H1 (cell line): ENCODE results near the gene FBN2. TPM values are rescaled to one million over a fixed set of nuclear protein-coding genes. Genes with fewer than 3 reads are reported as not detected.

Experiments used
- CTCF ChIA-PET: fragments of 300-600 bp; sonication (Branson Sonifier 250); formaldehyde crosslinking; loops from one replicate; lab custom pipeline; 2021; ENCODE audit not compliant: partially characterized antibody; lab: Charles Lee
- POLR2A ChIA-PET: fragments of 300-600 bp; sonication (Branson Sonifier 250); formaldehyde crosslinking; loops from one replicate; lab custom pipeline; 2021; ENCODE audit warnings: inconsistent platforms; ENCODE audit not compliant: partially characterized antibody; lab: Charles Lee
- DNase-seq, 2 experiments: peaks; one replicate each; pipeline versions ENCODE4 v3.0.0 to v3.0.0-alpha.2; 2010 to 2022; ENCODE audit warnings: low spot score in 2 of 2, low read depth in 1 of 2, mixed read lengths in 1 of 2
- FAIRE-seq: peaks from 2 replicates; lab custom pipeline; 2011; peaks lifted over from hg19 to GRCh38; lab: Jason Lieb, UNC
- H2AFZ ChIP-seq: 2 replicates; pipeline ENCODE4 v1.8.1; 2012; ENCODE audit warnings: low read length, inconsistent platforms
- H2AK5ac ChIP-seq: 2 replicates; pipeline ENCODE4 v1.6.1; 2013; ENCODE audit warnings: low read depth, low read length
- H2BK120ac ChIP-seq: replicated peaks from 2 replicates; pipeline ENCODE3; 2013; ENCODE audit warnings: low read depth, low read length, inconsistent platforms
- H2BK12ac ChIP-seq: 2 replicates; pipeline ENCODE4 v1.6.1; 2013; ENCODE audit warnings: low read depth, low read length
- H2BK15ac ChIP-seq: 2 replicates; pipeline ENCODE4 v1.6.1; 2013; ENCODE audit warnings: low read length
- H2BK20ac ChIP-seq: 2 replicates; pipeline ENCODE4 v1.6.1; 2013; ENCODE audit warnings: low read length
- H2BK5ac ChIP-seq: 2 replicates; pipeline ENCODE4 v1.6.1; 2013; ENCODE audit warnings: low read depth, low read length
- H3K14ac ChIP-seq: 2 replicates; pipeline ENCODE4 v1.6.1; 2013; ENCODE audit warnings: inconsistent platforms; ENCODE audit not compliant: insufficient read length
- H3K18ac ChIP-seq: 2 replicates; pipeline ENCODE4 v1.6.1; 2013; ENCODE audit warnings: low read length; ENCODE audit errors: extremely low read depth
- H3K23ac ChIP-seq: 2 replicates; pipeline ENCODE4 v1.6.1; 2013; ENCODE audit warnings: inconsistent platforms; ENCODE audit not compliant: insufficient read length
- H3K23me2 ChIP-seq: 2 replicates; pipeline ENCODE4 v1.6.1; 2013; ENCODE audit warnings: low read depth, low read length
- H3K27ac ChIP-seq: 2 replicates; pipeline ENCODE4 v1.6.1; 2011; ENCODE audit warnings: low read depth, low read length, inconsistent platforms
- H3K27me3 ChIP-seq, 4 experiments: replicated peaks in 1 of 4; 1 replicate in 1 of 4; 2 replicates in 3 of 4; pipeline versions ENCODE4 v1.6.1 to v1.8.1; 2011 to 2013; ENCODE audit warnings: low read length in 3 of 4, mild to moderate bottlenecking in 3 of 4, inconsistent platforms in 2 of 4, mixed read lengths in 2 of 4, moderate library complexity in 1 of 4; ENCODE audit not compliant: control insufficient read depth in 3 of 4, insufficient read depth in 3 of 4; ENCODE audit errors: extremely low read depth in 1 of 4
- H3K36me3 ChIP-seq, 4 experiments: 2 replicates each; pipeline versions ENCODE4 v1.6.1 to v1.8.1; 2011 to 2013; ENCODE audit warnings: mild to moderate bottlenecking in 4 of 4, low read length in 3 of 4, moderate library complexity in 2 of 4, control low read depth in 1 of 4, inconsistent platforms in 1 of 4; ENCODE audit not compliant: insufficient read depth in 4 of 4, control insufficient read depth in 2 of 4
- H3K4ac ChIP-seq: replicated peaks from 2 replicates; pipeline ENCODE3; 2013; ENCODE audit warnings: low read length, low read depth, mixed read lengths, inconsistent platforms; ENCODE audit not compliant: insufficient read length
- H3K4me1 ChIP-seq, 4 experiments: replicated peaks in 1 of 4; 1 replicate in 1 of 4; 2 replicates in 3 of 4; pipeline versions ENCODE4 v1.6.1 to v1.8.1; 2011 to 2013; ENCODE audit warnings: low read length in 3 of 4, inconsistent platforms in 2 of 4, mixed read lengths in 1 of 4; ENCODE audit not compliant: insufficient read depth in 4 of 4, control insufficient read depth in 3 of 4
- H3K4me2 ChIP-seq, 2 experiments: 2 replicates each; pipeline versions ENCODE4 v1.6.1 to v1.8.1; 2011 to 2013; ENCODE audit warnings: low read depth in 2 of 2, low read length in 2 of 2, control low read depth in 1 of 2, inconsistent platforms in 1 of 2, mild to moderate bottlenecking in 1 of 2; ENCODE audit not compliant: insufficient read depth in 1 of 2
- H3K4me3 ChIP-seq, 4 experiments: fragments of 200-600, 300-600 bp in 1 of 4; sonication (generic), shearing (Covaris generic), sonication (Bioruptor Twin) in 1 of 4; 2 replicates each; pipeline versions ENCODE4 v1.5.1 to v1.8.1; 2011 to 2016; ENCODE audit warnings: low read length in 4 of 4, low read depth in 3 of 4, control low read depth in 2 of 4, inconsistent platforms in 2 of 4, mild to moderate bottlenecking in 2 of 4, mixed read lengths in 1 of 4, moderate library complexity in 1 of 4; ENCODE audit not compliant: insufficient read depth in 2 of 4; ENCODE audit errors: extremely low read depth in 1 of 4
- H3K56ac ChIP-seq: replicated peaks from 2 replicates; pipeline ENCODE3; 2013; ENCODE audit warnings: low read depth, mild to moderate bottlenecking, mixed read lengths, low read length, inconsistent platforms; ENCODE audit not compliant: insufficient read length
- H3K79me1 ChIP-seq: 2 replicates; pipeline ENCODE4 v1.6.1; 2013; ENCODE audit warnings: low read depth, low read length, control low read depth
- H3K79me2 ChIP-seq, 2 experiments: 2 replicates each; pipeline versions ENCODE4 v1.6.1 to v1.8.1; 2012 to 2013; ENCODE audit warnings: low read length in 2 of 2, mild to moderate bottlenecking in 2 of 2, inconsistent platforms in 1 of 2; ENCODE audit not compliant: insufficient read depth in 2 of 2, control insufficient read depth in 1 of 2
- H3K9ac ChIP-seq, 4 experiments: replicated peaks in 1 of 4; 1 replicate in 1 of 4; 2 replicates in 3 of 4; pipeline versions ENCODE4 v1.6.1 to v1.8.1; 2011 to 2013; ENCODE audit warnings: low read depth in 3 of 4, low read length in 3 of 4, control low read depth in 2 of 4, mild to moderate bottlenecking in 2 of 4, moderate library complexity in 2 of 4, inconsistent platforms in 1 of 4; ENCODE audit errors: extremely low read depth in 1 of 4
- H3K9me3 ChIP-seq, 2 experiments: 2 replicates each; pipeline versions ENCODE4 v1.6.1 to v1.8.1; 2012 to 2013; ENCODE audit warnings: mild to moderate bottlenecking in 2 of 2, moderate library complexity in 2 of 2, control low read depth in 1 of 2, inconsistent platforms in 1 of 2, low read depth in 1 of 2, low read length in 1 of 2, mixed read lengths in 1 of 2; ENCODE audit not compliant: insufficient read depth in 2 of 2
- H4K20me1 ChIP-seq, 2 experiments: replicated peaks in 1 of 2; 2 replicates each; pipeline versions ENCODE3 to v1.8.1; 2011 to 2013; ENCODE audit warnings: inconsistent platforms in 2 of 2, low read length in 2 of 2, mild to moderate bottlenecking in 1 of 2; ENCODE audit not compliant: insufficient read depth in 2 of 2, control insufficient read depth in 1 of 2
- H4K5ac ChIP-seq: 2 replicates; pipeline ENCODE4 v1.6.1; 2013; ENCODE audit warnings: low read length, low read depth, mixed read lengths, inconsistent platforms; ENCODE audit not compliant: insufficient read length
- H4K8ac ChIP-seq: 2 replicates; pipeline ENCODE4 v1.8.0; 2013; ENCODE audit warnings: mild to moderate bottlenecking, moderate library complexity, low read length, inconsistent platforms; ENCODE audit not compliant: insufficient read depth; ENCODE audit errors: extremely low read depth
- H4K91ac ChIP-seq: replicated peaks from 2 replicates; pipeline ENCODE3; 2013; ENCODE audit warnings: low read length, mixed read lengths, inconsistent platforms; ENCODE audit not compliant: insufficient read length
- CBX5 ChIP-seq: fragments of 300-800, 300-1000 bp; sonication (generic); IDR thresholded peaks from 2 replicates; pipeline ENCODE4 v1.7.1; 2016; ENCODE audit warnings: antibody characterized with exemption, low read length, low read depth
- CHD1 ChIP-seq: IDR thresholded peaks from 2 replicates; pipeline ENCODE4 v1.6.1; 2012; ENCODE audit warnings: low read depth, low read length, improper control_type of control experiment
- EGR1 ChIP-seq: IDR thresholded peaks from 2 replicates; pipeline ENCODE4 v1.6.1; 2011; ENCODE audit warnings: low read depth, low read length, borderline replicate concordance
- GABPA ChIP-seq: IDR thresholded peaks from 2 replicates; pipeline ENCODE4 v1.6.1; 2011; ENCODE audit warnings: mild to moderate bottlenecking, low read length, moderate library complexity, borderline replicate concordance; ENCODE audit not compliant: insufficient read depth
- KDM4A ChIP-seq: IDR thresholded peaks from one replicate; pipeline ENCODE4 v1.7.1; 2012; ENCODE audit warnings: low read depth, mild to moderate bottlenecking, moderate library complexity, low read length, inconsistent platforms; ENCODE audit not compliant: severe bottlenecking
- KDM5A ChIP-seq: fragments of 200-600 bp; IDR thresholded peaks from 2 replicates; pipeline ENCODE4 v1.7.1; 2012; ENCODE audit warnings: mild to moderate bottlenecking, low read length, inconsistent platforms, mixed read lengths
- PHF8 ChIP-seq: fragments of 200-600 bp; sonication (generic); conservative IDR thresholded peaks from 2 replicates; pipeline ENCODE4 v1.7.1; 2012; ENCODE audit warnings: low read depth, mild to moderate bottlenecking, inconsistent platforms, low read length, moderate library complexity
- POU5F1 ChIP-seq: IDR thresholded peaks from 2 replicates; pipeline ENCODE4 v1.6.1; 2011; ENCODE audit warnings: low read depth, mild to moderate bottlenecking, low read length, moderate library complexity
- TAF7 ChIP-seq: optimal IDR thresholded peaks from 2 replicates; pipeline ENCODE3; 2011; ENCODE audit warnings: low read depth, mild to moderate bottlenecking, inconsistent platforms, low read length, moderate library complexity, borderline replicate concordance
- TBP ChIP-seq: IDR thresholded peaks from 2 replicates; pipeline ENCODE4 v1.6.1; 2011; ENCODE audit warnings: low read depth, low read length, improper control_type of control experiment
- TCF12 ChIP-seq: IDR thresholded peaks from 2 replicates; pipeline ENCODE4 v1.6.1; 2011; ENCODE audit warnings: low read depth, mild to moderate bottlenecking, low read length
- WGBS, 2 experiments: shearing (Covaris generic) in 1 of 2; methylation state at CpG; one replicate each; pipeline versions ENCODE4 v1.1.6 to v1.1.7; 2013 to 2015; ENCODE audit warnings: low lambda C conversion rate in 2 of 2, mixed read lengths in 2 of 2, inconsistent platforms in 1 of 2, low coverage in 1 of 2, missing lambda C conversion rate in 1 of 2; ENCODE audit not compliant: insufficient replicate concordance in 2 of 2, insufficient coverage in 1 of 2, insufficient read length in 1 of 2; ENCODE audit errors: extremely low coverage in 1 of 2, missing lambda C conversion rate in 1 of 2; 5-methylcytosine and 5-hydroxymethylcytosine counted together
- polyA plus RNA-seq, 7 experiments: library from polyadenylated mRNA; depleted of rRNA in 3 of 7; stranded (reverse) in 5 of 7; unstranded in 2 of 7; fragments of >200 nt in 5 of 7; fragments of 200-250 nt in 2 of 7; gene quantifications; 1 replicate in 5 of 7; 2 replicates in 1 of 7; 4 replicates in 1 of 7; pipeline versions ENCODE4 v1.2.1 to v1.2.3, GENCODE V29; 2011 to 2013; ENCODE audit warnings: missing spikeins in 2 of 7, mixed read lengths in 2 of 7
- total RNA-seq: library from RNA; stranded (reverse); fragmentation: NEBNext Ultra II Directional; extraction: Animal tissue kit (Norgen Biotek cat#: 25700); gene quantifications from 2 replicates; pipeline ENCODE4 v1.2.1, GENCODE V29; 2021

Gene FBN2
- total and polyA plus RNA-seq, 2 of the 8 experiments (the other 6 are each of a cell fraction or from before 2014, with no cell fraction given) = 14.1 to 16.3 TPM

DNA sequence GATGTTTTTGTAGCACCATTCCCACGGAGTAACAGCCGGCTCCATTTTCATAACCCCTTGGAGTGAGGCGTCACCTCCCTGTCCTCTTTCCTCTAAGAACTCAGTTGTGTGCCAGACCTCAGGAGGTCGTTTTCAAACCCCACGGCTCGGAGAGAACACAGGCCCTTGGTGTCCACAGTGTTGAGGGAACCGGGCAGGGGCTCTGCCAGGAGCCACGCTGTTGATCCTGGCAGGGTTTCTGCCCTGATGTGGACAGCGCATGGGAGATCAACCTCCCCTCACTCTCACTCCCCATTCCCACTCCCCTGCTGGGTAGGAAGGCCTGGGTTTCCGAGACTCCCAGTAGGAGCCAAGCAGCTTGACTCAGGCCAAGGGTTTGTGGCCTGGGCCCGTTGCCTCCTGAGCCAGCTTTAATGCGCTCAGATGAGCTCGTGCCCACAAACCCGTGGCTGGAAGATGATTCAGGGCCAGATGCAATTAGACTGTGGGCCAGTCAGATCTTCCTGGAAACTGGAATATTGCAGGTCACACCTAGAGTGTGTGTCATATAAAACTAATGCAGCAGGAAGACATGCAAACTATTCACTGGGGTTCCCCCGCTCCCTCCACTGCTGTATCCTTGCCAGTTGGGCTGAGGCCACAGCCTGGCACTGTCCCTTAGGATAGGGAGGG, 321.0 kb downstream of the FBN2 start:
- FAIRE-seq (no peak), DNase-seq (no peak)
- H2AK5ac ChIP-seq = no peak overlapping the region
- H2BK15ac ChIP-seq = no peak overlapping the region
- no peaks in the 10 kb centered on the region; a peak in 1 of 7 replicates for H3K4me1 ChIP-seq
- no peak overlapping the region for H2BK5ac ChIP-seq
- H3K4me3 ChIP-seq = no peak overlapping the region
- H3K4me2 ChIP-seq = no peak overlapping the region
- no peak overlapping the region for H3K56ac ChIP-seq
- H3K4ac ChIP-seq = no peak overlapping the region
- TF ChIP-seq CHD1 (no peak), KDM4A (no peak), EGR1 (no peak), PHF8 (no peak), POU5F1 (no peak), TCF12 (no peak), TBP (no peak), KDM5A (no peak), GABPA (no peak), CBX5 (no peak), TAF7 (no peak)
- H3K27me3 ChIP-seq = no peaks in the 10 kb centered on the region
- no peak overlapping the region for H2BK12ac ChIP-seq
- no peaks in the 10 kb centered on the region for H3K79me2 ChIP-seq
- H3K9ac ChIP-seq = no peak overlapping the region
- H2BK20ac ChIP-seq = no peak overlapping the region
- H2BK120ac ChIP-seq = no peak overlapping the region
- no peak overlapping the region for H3K27ac ChIP-seq
- ChIA-PET CTCF (interaction anchor here (0.7 kb wide), 1 partner anchor 644 kb away, joined by 3 read pairs; no protein-coding TSS in a partner anchor), POLR2A (no interaction called here)
- no peaks in the 10 kb centered on the region for H3K9me3 ChIP-seq
- H3K79me1 ChIP-seq = no peaks in the 10 kb centered on the region
- WGBS, 2 experiments = 95% methylated on average over 13 of the region's 15 CpGs; no CpG with 5 or more reads in 1 of the 2 experiments
- H4K5ac ChIP-seq = no peak overlapping the region
- no peak overlapping the region for H3K18ac ChIP-seq
- no peaks in the 10 kb centered on the region for H4K20me1 ChIP-seq
- H3K14ac ChIP-seq = no peak overlapping the region
- no peak overlapping the region for H3K23ac ChIP-seq
- H2AFZ ChIP-seq = no peak overlapping the region
- H3K23me2 ChIP-seq = no peaks in the 10 kb centered on the region
- no peaks in the 10 kb centered on the region for H3K36me3 ChIP-seq
- no peak overlapping the region for H4K8ac ChIP-seq
- H4K91ac ChIP-seq = no peak overlapping the region
